Esophagus (tissue), 2 donors: ENCODE results near the gene IFRD1. TPM values are rescaled to one million over a fixed set of nuclear protein-coding genes. Genes with fewer than 3 reads are reported as not detected.
A peak's percentile ranks its signal among the peaks of the same experiment; 100 is the strongest.
"Not testable (repeated sequence)": the region's sequence is repeated elsewhere in the genome, so short reads cannot be mapped to it uniquely, and the experiment has no call there.

Experiments
- H3K27ac ChIP-seq, 2 donors: one replicate each; pipeline ENCODE4 v1.5.1; 2013; ENCODE audit warnings: low read depth in 2 of 2, mild to moderate bottlenecking in 2 of 2, inconsistent platforms in 1 of 2, low read length in 1 of 2, moderate library complexity in 1 of 2
- H3K27me3 ChIP-seq, 2 donors: one replicate each; pipeline ENCODE4 v1.6.1; 2013; ENCODE audit warnings: low read length in 2 of 2, control low read depth in 1 of 2, mild to moderate bottlenecking in 1 of 2; ENCODE audit not compliant: insufficient read depth in 2 of 2, control insufficient read depth in 1 of 2
- H3K36me3 ChIP-seq, 2 donors: one replicate each; pipeline ENCODE4 v1.6.1; 2013; ENCODE audit warnings: low read length in 1 of 2; ENCODE audit not compliant: control insufficient read depth in 2 of 2, insufficient read depth in 2 of 2
- H3K4me1 ChIP-seq, 2 donors: one replicate each; pipeline ENCODE4 v1.6.1; 2013; ENCODE audit warnings: low read length in 1 of 2; ENCODE audit not compliant: control insufficient read depth in 2 of 2, insufficient read depth in 2 of 2
- H3K4me3 ChIP-seq, 2 donors: one replicate each; pipeline ENCODE4 v1.5.1; 2013; ENCODE audit warnings: low read length in 2 of 2, mild to moderate bottlenecking in 2 of 2, low read depth in 1 of 2, moderate library complexity in 1 of 2
- H3K9me3 ChIP-seq, 2 donors: one replicate each; pipeline ENCODE4 v1.6.1; 2013; ENCODE audit warnings: mild to moderate bottlenecking in 2 of 2, low read depth in 1 of 2, low read length in 1 of 2, moderate library complexity in 1 of 2; ENCODE audit not compliant: control insufficient read depth in 2 of 2, insufficient read depth in 1 of 2
- WGBS, 2 donors: extraction: QIAGEN DNeasy Blood & Tissue Kit; methylation state at CpG; one replicate each; pipeline ENCODE4 v1.1.7; 2013; 5-methylcytosine and 5-hydroxymethylcytosine counted together
- polyA plus RNA-seq, 2 donors: library from polyadenylated mRNA; stranded (reverse); fragments of 200-250 nt; gene quantifications; one replicate each; pipeline ENCODE4 v1.2.3, GENCODE V29; 2013
- donor health status: healthy with polysubstance abuse.
- donor health status: Bipolar disorder and iron deficiency.

Gene IFRD1
- polyA plus RNA-seq, 2 donors = 25.1 to 33.3 TPM

- 0% methylated on average over 57 of the region's 57 CpGs for WGBS, 2 donors
- Histone ChIP-seq H3K27me3 (no peaks in the 10 kb centered on the region), H3K36me3 (no peaks in the 10 kb centered on the region), H3K4me1 (peaks cover 2% of the 10 kb centered on the region in 2 donors), H3K4me3 (peak overlapping the region; percentile 95 to 99), H3K27ac (peak overlapping the region; percentile 99), H3K9me3 (no peaks in the 10 kb centered on the region)
Measured at GRCh38 chr7:112450807-112451761, 824 bp downstream of the IFRD1 start.

DNA sequence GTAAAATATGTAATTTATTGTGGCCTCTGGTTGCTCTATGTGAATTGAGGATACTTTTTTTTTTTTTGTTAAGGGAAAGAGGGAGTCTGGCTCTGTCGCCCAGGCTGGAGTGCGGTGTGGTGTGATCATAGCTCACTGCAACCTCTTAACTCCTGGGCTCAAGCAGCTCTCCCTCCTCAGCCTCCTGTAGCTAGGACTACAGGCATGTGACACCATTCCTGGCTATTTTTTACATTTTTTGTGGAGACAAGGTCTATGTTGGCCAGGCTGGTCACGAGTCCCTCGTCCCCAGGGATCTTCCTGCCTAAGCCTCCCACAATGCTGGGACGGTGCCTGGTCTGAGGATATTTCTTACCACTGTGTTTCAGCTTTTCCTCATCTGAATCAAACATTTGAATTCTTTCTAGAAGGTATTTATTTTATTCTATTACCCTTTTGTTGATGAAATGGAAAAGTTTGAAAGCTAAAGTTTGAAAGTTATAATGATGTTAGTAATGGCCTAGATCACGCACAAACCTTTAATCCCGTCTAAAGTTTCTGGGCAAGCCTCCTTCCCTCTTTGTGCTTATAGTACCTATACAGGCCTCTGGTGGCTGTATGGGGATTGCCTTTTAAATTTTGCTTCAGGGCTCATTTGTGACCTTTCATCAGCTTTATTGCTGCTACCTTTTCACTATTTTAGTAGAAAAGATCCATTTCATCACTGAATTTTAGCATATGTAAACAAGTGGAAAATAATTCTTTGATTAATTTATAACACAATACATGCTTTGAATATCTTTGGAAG, 2.0 kb downstream of the IFRD1 start:
- peak overlapping the region; percentile 44 to 86 for H3K27ac ChIP-seq
- no peaks in the 10 kb centered on the region for H3K9me3 ChIP-seq
- H3K27me3 ChIP-seq = no peaks in the 10 kb centered on the region
- 18 to 28% methylated on average over 7 of the region's 7 CpGs for WGBS, 2 donors
- no peaks in the 10 kb centered on the region for H3K36me3 ChIP-seq
- H3K4me3 ChIP-seq = peak overlapping the region; percentile 24 to 95
- H3K4me1 ChIP-seq = peaks cover 2% of the 10 kb centered on the region in 2 donors

GRCh38 chr7:112453505-112454171, 3.4 kb downstream of the IFRD1 start:
- peaks cover 2% of the 10 kb centered on the region in 2 donors for H3K4me1 ChIP-seq
- H3K9me3 ChIP-seq = no peaks in the 10 kb centered on the region
- no peaks in the 10 kb centered on the region for H3K27me3 ChIP-seq
- WGBS, 2 donors = 25 to 28% methylated on average over 7 of the region's 7 CpGs
- H3K4me3 ChIP-seq = peak overlapping the region in 1 of 2 donors; percentile 20
- peaks cover 0 to under 1% of the 10 kb centered on the region in 2 donors for H3K36me3 ChIP-seq
- no peak overlapping the region for H3K27ac ChIP-seq

GRCh38 chr7:112454191-112454590, 3.9 kb downstream of the IFRD1 start:
- WGBS, 2 donors = 78 to 86% methylated on average over 6 of the region's 6 CpGs

GRCh38 chr7:112459645-112460044, 9.4 kb downstream of the IFRD1 start:
- peaks cover 8 to 10% of the 10 kb centered on the region in 2 donors for H3K36me3 ChIP-seq
- 72 to 86% methylated on average over 1 of the region's 1 CpG for WGBS, 2 donors

More at GRCh38 chr7:112454191-112454590, 3.9 kb downstream of the IFRD1 start:
- not testable (repeated sequence) for H3K4me3 ChIP-seq, H3K36me3 ChIP-seq, H3K27me3 ChIP-seq, H3K9me3 ChIP-seq, H3K4me1 ChIP-seq, H3K27ac ChIP-seq

GRCh38 chr7:112462236-112462635, 12.0 kb downstream of the IFRD1 start:
- no peaks in the 10 kb centered on the region for H3K9me3 ChIP-seq
- H3K4me1 ChIP-seq = peaks cover 0 to 2% of the 10 kb centered on the region in 2 donors
- no peak overlapping the region for H3K4me3 ChIP-seq
- H3K27me3 ChIP-seq = no peaks in the 10 kb centered on the region
- peaks cover 10 to 11% of the 10 kb centered on the region in 2 donors for H3K36me3 ChIP-seq
- H3K27ac ChIP-seq = no peak overlapping the region

More at GRCh38 chr7:112459645-112460044, 9.4 kb downstream of the IFRD1 start:
- no peaks in the 10 kb centered on the region for H3K27me3 ChIP-seq
- no peak overlapping the region for H3K4me3 ChIP-seq
- H3K4me1 ChIP-seq = peaks cover 0 to 2% of the 10 kb centered on the region in 2 donors
- H3K27ac ChIP-seq = no peak overlapping the region
- no peaks in the 10 kb centered on the region for H3K9me3 ChIP-seq

DNA sequence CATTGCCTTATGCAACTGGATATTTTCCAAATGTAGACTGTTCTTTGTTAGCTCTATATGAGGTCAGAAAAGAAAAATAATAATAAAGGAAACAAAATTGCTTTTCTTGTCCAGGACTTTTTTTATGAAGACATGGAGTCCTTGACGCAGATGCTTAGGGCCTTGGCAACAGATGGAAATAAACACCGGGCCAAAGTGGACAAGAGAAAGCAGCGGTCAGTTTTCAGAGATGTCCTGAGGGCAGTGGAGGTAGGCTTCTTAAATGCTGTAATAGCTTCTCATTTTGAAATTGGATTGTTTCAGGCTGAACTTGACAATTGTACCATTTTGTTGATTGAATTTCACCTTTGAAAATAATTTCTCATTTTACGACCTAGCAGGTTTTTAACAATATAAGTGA, 17.6 kb downstream of the IFRD1 start:
- 69 to 92% methylated on average over 4 of the region's 4 CpGs for WGBS, 2 donors
- Histone ChIP-seq H3K4me1 (no peaks in the 10 kb centered on the region), H3K36me3 (peaks cover 5 to 8% of the 10 kb centered on the region in 2 donors), H3K27me3 (no peaks in the 10 kb centered on the region), H3K4me3 (no peak overlapping the region), H3K9me3 (no peaks in the 10 kb centered on the region), H3K27ac (no peak overlapping the region)

- no peak overlapping the region for H3K4me3 ChIP-seq
- H3K9me3 ChIP-seq = no peaks in the 10 kb centered on the region
- WGBS, 2 donors = 72 to 93% methylated on average over 4 of the region's 4 CpGs
- H3K4me1 ChIP-seq = no peaks in the 10 kb centered on the region
- no peak overlapping the region for H3K27ac ChIP-seq
- no peaks in the 10 kb centered on the region for H3K27me3 ChIP-seq
- peaks cover 7 to 8% of the 10 kb centered on the region in 2 donors for H3K36me3 ChIP-seq
Measured at GRCh38 chr7:112470194-112470593, 19.9 kb downstream of the IFRD1 start.

DNA sequence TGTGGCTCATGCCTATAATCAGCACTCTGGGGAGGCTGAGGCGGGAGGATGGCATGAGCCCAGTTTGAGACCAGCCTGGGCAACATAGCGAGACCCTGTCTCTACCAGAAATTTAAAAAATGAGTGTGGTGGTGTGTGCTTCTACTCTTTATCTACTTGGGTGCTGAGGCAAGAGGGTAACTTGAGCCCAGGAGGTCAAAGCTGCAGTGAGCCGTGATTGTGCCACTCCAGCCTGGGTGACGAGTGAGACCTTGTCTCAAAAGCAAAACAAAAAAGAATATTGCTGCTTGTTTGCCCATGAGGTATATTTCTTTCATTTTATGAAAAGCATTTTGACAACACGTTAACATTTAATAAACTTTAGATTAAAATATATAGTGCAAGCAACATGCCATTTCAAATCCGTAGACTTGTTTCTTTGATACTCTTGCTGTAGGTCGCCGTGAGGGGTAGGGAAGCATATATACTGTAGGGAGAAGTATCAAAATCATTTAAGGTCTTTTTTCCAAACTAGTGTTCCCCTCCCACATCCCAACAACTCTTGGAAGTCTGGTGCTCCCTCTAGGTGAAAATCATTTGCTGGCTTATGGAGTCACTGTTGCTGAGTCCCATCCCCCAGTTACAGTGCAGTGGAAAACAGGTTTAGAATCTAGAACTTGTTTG, 26.3 kb downstream of the IFRD1 start:
- no peaks in the 10 kb centered on the region for H3K4me1 ChIP-seq
- 95 to 96% methylated on average over 8 of the region's 8 CpGs for WGBS, 2 donors
- H3K4me3 ChIP-seq = no peak overlapping the region
- H3K27ac ChIP-seq = no peak overlapping the region
- no peaks in the 10 kb centered on the region for H3K9me3 ChIP-seq
- H3K36me3 ChIP-seq = peaks cover 2% of the 10 kb centered on the region in 2 donors
- no peaks in the 10 kb centered on the region for H3K27me3 ChIP-seq
